ENCODE data around the gene MIOX.
"Not testable (repeated sequence)": the region's sequence is repeated elsewhere in the genome, so short reads cannot be mapped to it uniquely, and the experiment has no call there.

Gene MIOX

GRCh38 chr22:50516068-50516467 lies 29.4 kb downstream of the MIOX start:
- DNase-seq (ENCODE audit: low read depth, low spot score), result no peak

DNA sequence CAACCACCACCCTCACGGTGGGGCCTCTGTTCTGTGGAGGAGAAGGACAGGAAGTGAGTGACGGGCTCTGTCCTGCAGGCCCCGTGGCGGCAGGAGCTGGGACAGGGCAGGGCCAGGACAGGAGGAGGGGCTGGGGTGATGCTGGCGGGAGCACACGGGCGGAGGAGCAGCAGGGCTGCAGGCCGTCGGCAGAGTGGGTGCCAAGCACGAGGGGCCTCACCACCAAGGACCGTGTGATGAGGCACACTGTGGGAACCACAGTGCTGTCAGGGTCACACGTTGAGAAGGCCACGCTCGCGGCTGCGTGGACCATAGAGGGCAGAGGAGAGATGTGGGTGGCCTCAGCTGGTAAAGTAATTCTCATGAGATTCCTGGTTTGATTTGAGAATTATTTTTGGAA lies 30.2 kb downstream of the MIOX start:
- DNase-seq (ENCODE audit: low read depth, low spot score), result no peak

DNA sequence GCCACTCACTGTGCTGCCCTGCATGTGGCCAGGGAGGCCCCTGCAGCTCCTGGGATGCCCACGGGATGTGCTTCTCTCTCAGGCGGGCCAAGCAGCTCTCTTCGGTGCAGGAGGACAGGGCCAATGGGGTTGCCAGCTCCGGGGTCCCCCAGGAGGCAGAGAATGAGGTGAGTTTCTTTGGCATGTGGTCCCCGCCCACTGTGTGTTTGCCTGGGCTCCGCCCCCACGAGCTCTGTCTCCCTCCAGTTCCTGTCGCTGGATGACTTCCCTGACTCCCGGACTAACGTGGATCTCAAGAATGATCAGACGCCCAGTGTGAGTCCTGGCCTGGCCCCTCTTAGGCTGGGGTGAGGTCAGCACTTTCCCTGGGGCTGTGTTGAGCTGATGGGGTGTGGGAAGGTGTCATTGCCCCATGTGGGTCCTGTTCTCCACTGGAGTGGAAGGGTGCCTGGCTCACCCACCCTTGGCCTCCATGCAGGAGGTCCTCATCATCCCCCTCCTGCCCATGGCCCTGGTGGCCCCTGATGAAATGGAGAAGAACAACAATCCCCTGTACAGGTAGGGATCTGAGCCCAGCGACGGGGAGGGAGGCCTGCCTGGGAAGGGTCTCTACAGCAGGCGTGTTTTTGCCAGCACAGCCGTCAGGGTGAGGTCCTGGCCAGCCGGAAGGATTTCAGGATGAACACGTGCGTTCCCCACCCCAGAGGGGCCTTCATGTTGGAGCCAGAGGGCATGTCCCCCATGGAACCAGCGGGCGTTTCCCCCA lies 31.0 kb downstream of the MIOX start:
- no peak for DNase-seq (ENCODE audit: low read depth, low spot score)

DNA sequence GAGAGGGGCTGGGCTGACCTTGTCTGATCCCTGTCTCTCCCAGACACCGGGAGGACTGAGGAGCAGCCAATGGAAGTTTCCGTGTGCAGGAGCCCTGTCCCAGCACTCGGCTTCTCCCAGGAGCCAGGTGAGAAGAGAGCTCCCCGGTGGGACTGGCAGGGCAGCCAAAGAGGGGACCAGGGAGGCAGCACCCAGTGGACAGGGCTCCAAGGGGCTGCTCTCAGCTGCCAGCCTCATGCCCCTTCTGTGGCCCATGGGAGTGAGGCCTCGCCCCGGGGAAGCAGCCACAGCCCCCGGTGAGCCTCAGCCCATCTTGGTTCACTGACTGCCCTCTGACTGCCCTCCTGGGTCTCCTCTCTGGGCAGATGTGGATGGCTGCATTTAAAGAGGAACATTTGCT lies 31.9 kb downstream of the MIOX start:
- DNase-seq (ENCODE audit: low read depth, low spot score), result no peak

GRCh38 chr22:50519151-50519550 lies 32.5 kb downstream of the MIOX start:
- no peak for DNase-seq (ENCODE audit: low read depth, low spot score)

- not testable (repeated sequence) for DNase-seq (ENCODE audit: low read depth, low spot score)
Measured at GRCh38 chr22:50520184-50520583, 33.5 kb downstream of the MIOX start.

DNA sequence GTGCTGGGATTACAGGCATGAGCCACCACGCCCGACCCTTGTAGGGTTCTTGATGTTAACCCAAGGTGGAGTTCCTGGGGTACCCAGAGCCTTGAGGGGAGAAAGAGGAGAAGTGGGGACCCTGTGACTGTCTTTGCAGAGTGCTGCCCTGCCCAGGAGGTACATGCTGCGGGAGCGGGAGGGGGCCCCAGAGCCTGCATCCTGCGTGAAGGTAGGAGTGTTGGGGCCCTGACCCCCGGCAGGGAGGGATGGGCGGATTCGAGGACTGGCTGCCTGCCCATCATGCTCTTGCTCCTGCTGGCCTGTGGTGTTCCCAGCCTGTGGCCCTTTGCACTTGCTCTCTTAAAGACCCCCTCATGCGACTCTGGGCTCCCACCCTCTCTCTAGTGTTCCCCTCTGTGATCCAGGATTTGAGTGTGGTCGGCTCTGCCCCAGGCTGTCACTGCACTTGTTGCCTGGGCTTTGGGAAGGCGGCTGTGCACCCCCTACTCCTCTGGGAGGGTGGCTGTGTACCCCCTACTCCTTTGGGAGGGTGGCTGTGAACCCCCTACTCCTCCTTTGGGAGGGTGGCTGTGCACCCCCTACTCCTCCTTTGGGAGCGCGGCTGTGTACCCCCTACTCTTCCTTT lies 34.3 kb downstream of the MIOX start:
- no peak for DNase-seq (ENCODE audit: low read depth, low spot score)

DNA sequence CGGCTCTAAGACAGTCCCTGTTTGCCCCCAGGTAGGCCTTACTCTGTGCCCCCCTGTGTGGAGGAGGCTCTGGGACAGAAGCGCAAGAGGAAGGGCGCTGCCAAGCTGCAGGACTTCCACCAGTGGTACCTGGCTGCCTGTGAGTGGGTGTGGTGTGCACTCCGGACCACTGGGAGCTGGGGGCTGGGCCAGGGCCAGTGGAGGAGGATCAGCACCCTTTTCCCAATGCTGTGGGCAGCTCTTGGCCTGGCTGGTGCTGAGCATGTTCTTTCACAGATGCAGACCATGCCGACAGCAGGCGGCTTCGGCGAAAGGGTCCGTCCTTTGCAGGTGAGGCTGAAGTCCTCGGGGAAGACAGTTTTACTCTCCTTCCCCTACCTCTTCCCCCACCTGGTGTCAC lies 35.1 kb downstream of the MIOX start:
- no peak for DNase-seq (ENCODE audit: low read depth, low spot score)

GRCh38 chr22:50522208-50522805 lies 35.6 kb downstream of the MIOX start:
- no peak for DNase-seq (ENCODE audit: low read depth, low spot score)

DNA sequence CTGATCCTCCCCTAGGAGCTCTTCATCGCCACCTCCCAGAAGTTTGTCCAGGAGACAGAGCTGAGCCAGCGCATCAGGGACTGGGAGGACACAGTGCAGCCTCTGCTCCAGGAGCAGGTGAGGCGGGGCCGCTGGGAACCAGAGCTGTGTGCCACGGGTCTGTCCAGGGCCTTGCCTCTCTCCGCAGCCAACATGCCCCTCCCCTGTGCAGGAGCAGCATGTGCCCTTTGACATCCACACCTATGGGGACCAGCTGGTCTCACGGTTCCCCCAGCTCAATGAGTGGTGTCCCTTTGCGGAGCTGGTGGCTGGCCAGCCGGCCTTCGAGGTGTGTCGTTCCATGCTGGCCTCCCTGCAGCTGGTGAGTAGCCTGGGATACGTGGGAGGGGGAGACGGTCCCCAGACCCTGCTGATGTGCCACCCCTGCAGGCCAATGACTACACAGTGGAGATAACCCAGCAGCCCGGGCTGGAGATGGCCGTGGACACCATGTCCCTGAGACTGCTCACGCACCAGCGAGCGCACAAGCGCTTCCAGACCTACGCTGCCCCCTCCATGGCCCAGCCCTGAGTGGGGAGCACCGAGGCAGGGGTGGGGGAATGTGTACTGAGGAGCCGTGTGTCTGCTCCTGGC lies 36.3 kb downstream of the MIOX start:
- no peak for DNase-seq (ENCODE audit: low read depth, low spot score)

DNA sequence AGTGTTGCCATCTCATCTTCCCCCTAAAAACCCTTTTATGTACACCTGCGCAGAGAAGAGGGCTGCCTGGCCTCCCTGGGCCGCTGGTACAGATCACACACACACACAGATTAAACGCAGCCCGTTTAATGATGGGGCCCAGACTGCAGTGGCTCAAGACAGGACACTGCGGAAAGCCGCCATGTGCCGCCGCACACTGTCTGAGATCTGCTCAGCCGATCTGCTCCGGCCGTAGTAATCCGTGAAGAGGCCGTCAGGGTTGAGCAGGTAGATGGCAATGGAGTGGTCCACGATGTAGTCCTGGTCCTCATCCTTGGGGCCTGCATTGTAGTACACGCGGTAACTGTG lies 36.8 kb downstream of the MIOX start:
- DNase-seq (ENCODE audit: low read depth, low spot score), result no peak

- DNase-seq (ENCODE audit: low read depth, low spot score), result no peak
Measured at GRCh38 chr22:50523806-50524675, 37.4 kb downstream of the MIOX start.

- DNase-seq (ENCODE audit: low read depth, low spot score), result no peak
Measured at GRCh38 chr22:50524676-50525103, 38.0 kb downstream of the MIOX start.

DNA sequence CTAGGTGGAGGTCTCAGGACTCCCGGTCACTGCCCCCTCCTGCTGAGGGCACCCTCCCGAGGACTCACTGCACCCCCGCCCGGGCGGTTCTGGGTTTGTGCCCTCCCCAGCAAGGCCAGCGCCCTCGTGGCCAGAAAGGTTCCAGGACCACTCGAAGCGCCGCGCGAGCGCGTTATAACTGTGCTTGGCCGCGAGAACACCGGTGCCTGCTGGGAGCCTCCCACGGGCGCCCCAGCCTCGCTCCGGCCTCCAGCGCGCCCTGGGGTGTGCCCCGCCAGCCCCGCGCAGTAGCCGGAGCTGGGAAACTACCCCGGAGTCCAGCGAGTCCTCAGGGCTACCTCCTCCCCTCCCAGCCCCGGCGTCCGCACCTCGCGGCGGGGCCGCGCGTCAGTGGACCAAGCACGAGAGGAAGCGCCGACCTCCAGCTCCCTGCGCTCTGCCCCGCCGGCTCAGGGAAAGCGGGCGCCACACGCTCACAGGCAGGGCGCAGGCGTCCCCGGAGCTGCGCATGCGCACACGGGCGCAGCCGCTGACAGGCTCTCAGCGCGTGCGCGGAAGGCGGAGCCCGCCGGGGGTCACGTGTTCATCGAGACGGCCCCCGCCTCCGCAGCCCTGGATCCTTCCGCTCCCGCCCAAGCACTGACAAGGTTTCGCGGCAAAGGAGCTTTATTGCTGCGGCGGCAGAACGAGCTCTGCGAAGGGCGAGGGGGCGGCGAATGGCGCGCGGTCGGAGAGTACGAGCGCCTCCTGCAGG lies 38.6 kb downstream of the MIOX start, which contains the start of gene SCO2:
TSS of gene SCO2 (minus strand) at position 495 of the 754 bp plus-strand sequence. CDS start 1,187 bp downstream, outside the sequence.
- peak; percentile 89 for DNase-seq (ENCODE audit: low read depth, low spot score)

DNA sequence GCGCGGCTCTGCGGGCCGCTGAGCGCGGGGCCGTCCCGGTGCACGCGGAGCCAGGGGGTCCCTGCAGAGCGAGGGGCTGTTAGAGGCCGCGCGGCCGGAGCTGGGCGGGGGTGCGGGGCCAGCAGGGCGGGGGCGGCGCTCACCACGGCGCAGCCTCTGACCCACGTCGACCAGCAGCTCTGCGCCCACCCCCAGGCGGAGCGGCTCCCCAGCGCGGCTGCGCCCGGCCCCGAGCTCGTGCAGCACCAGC lies 39.1 kb downstream of the MIOX start:
- no peak for DNase-seq (ENCODE audit: low read depth, low spot score)

- no peak for DNase-seq (ENCODE audit: low read depth, low spot score)
Measured at GRCh38 chr22:50526108-50526833, 39.6 kb downstream of the MIOX start.

DNA sequence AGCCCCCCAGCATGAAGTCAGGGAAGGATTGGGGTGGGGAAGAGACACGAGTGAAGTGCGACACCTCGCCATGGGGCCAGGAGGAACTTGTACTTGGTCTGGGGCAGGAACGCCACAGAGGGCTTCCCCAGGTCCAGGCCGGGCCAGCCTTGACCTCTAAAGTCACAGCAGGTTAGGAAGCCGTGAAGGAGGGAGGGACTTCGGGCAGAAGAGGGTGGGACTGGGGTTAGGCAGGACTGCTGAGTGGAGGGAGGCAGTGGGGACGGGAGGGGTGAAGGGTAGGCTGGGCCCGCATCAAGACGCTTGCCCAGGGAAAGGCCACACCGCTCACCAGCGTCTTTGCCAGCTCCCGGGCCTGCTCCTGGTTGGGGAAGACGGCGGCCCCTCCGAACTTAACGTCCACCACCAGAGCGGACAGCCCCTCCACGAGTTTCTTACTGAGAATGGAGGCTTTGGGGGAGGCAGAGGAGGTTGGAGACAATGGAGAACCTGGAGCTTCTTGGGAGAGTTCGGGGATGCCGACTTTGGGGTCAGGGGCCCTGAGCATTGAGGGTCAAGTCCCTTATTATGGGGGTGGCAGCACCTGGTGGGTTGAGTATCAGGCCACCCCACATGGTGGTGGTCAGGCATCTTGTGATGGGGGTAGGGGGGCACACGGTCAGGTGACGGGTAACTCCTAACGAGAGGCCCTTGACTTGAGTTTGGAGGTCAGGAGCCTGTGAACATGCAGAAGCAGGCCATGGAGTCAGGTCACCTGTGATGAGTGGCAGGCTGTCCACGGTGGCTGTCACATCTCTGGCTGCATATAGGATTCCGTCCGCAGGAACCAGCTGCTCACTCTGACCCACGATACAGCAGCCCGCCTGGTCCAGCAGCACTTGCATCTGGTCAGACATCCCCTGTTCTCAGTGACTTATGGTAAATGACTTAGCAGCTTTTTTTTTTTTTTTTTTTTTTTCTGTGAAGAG lies 40.5 kb downstream of the MIOX start:
- DNase-seq (ENCODE audit: low read depth, low spot score), result no peak

DNA sequence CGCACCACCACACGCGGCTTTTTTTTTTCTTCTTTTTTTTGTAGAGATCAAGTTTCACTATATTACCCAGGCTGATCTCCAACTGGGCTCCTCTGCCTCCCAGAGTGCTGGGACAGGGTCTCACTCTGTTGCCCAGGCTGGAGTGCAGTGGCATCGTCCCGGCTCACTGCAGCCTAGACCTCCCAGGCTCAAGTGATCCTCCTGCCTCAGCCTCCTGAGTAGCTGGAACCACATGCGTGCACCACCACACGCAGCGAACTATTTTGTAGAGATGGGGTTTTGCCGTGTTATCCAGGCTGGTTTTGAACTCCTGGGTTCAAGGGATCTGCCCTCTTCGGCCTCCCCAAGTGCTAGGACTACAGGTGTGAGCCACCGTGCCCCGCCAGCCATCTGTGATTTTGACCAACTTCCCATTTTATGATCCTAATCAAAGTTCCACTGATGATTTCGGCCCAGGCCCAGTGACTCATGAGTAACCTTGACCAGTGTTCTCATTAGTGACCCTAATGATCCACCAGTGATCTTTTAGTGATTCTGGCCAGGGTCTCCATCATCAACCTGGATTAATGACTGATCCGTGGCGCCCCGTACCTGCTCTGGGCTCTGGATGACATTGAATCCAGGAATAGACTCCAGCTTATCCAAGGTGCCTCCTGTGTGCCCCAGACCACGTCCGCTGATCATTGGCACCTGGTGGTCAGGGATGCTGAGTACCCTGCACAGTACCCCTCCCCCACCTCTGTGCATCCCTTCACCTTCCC lies 41.4 kb downstream of the MIOX start:
- no peak for DNase-seq (ENCODE audit: low read depth, low spot score)
